ENCODE measurements around the gene NIT1.
A peak's percentile ranks its signal among the peaks of the same experiment; 100 is the strongest.
"Not testable (repeated sequence)": the region's sequence is repeated elsewhere in the genome, so short reads cannot be mapped to it uniquely, and the experiment has no call there.

The NIT1 gene

GRCh38 chr1:161115961-161116360 is 1.9 kb upstream of the NIT1 start:
- DNase-seq: not testable (repeated sequence)

GRCh38 chr1:161119092-161119903 is 1.4 kb downstream of the NIT1 start:
- DNase-seq: peak; percentile 80

- DNase-seq: no peak
Measured at GRCh38 chr1:161121042-161121650, 3.2 kb downstream of the NIT1 start.

GRCh38 chr1:161121834-161122233 is 3.9 kb downstream of the NIT1 start:
- no peak for DNase-seq

- DNase-seq: no peak
Measured at GRCh38 chr1:161122967-161123366, 5.1 kb downstream of the NIT1 start.

- no peak for DNase-seq
Measured at GRCh38 chr1:161127649-161128048, 9.7 kb downstream of the NIT1 start.

- DNase-seq: no peak
Measured at GRCh38 chr1:161128591-161129420, 10.9 kb downstream of the NIT1 start.

- DNase-seq: no peak
Measured at GRCh38 chr1:161130266-161130665, 12.4 kb downstream of the NIT1 start.

- DNase-seq: no peak
Measured at GRCh38 chr1:161131523-161132409, 13.9 kb downstream of the NIT1 start.

GRCh38 chr1:161132410-161133219 is 14.7 kb downstream of the NIT1 start, which contains the start of gene DEDD:
Gene DEDD, minus strand, starts transcription at chr1:161132667. Its CDS starts 8,205 bp downstream, at chr1:161124462.
- DNase-seq: peak; percentile 93

- no peak for DNase-seq
Measured at GRCh38 chr1:161133220-161133740, 15.4 kb downstream of the NIT1 start.

GRCh38 chr1:161137881-161138280 is 20.0 kb downstream of the NIT1 start:
- no peak for DNase-seq

- DNase-seq: no peak
Measured at GRCh38 chr1:161138431-161138830, 20.5 kb downstream of the NIT1 start.

- DNase-seq: peak; percentile 46
Measured at GRCh38 chr1:161139766-161140165, 21.9 kb downstream of the NIT1 start.

- no peak for DNase-seq
Measured at GRCh38 chr1:161140755-161141400, 23.0 kb downstream of the NIT1 start.

- no peak for DNase-seq
Measured at GRCh38 chr1:161145832-161146231, 27.9 kb downstream of the NIT1 start.

GRCh38 chr1:161153176-161153575 is 35.3 kb downstream of the NIT1 start:
- no peak for DNase-seq

GRCh38 chr1:161153682-161154337 is 35.9 kb downstream of the NIT1 start, which contains the start of gene UFC1:
Gene UFC1, plus strand, starts transcription at chr1:161153978. Its CDS starts 20 bp downstream, at chr1:161153998.
- peak; percentile 84 for DNase-seq

GRCh38 chr1:161157867-161158266 is 40.0 kb downstream of the NIT1 start:
- DNase-seq: no peak

Measured in stimulated activated CD4-positive, alpha-beta T cell treated with anti-CD3 and anti-CD28 coated beads, Interleukin-15, amount 100 ng/mL, for 24 hours (primary cell).